PC-3 (cell line): ENCODE data around the gene MYO18A. TPM values are rescaled to one million over a fixed set of nuclear protein-coding genes. Genes with fewer than 3 reads are reported as not detected.

Experiments
- ATAC-seq: fragments of 200-7000 bp; cut with Tn5 transposase; 2 replicates; pipeline ENCODE4 v1.9.1; 2020; ENCODE audit warnings: mild to moderate bottlenecking, moderate library complexity
- BruUV-seq: library from RNA; stranded (reverse); fragments of 400-500 nt; replicated peaks from 2 replicates; lab custom pipeline; 2021; lab: Mats Ljungman, UMichigan
- CTCF ChIA-PET: fragments of 300-600 bp; sonication (Branson Sonifier 250); formaldehyde crosslinking; loops from one replicate; lab custom pipeline; 2022; ENCODE audit warnings: antibody characterized with exemption; lab: Charles Lee
- POLR2A ChIA-PET: fragments of 300-600 bp; sonication (Branson Sonifier 250); formaldehyde crosslinking; loops from one replicate; lab custom pipeline; 2022; ENCODE audit warnings: antibody characterized with exemption; ENCODE audit not compliant: unreplicated experiment; lab: Charles Lee
- DNase-seq: peaks from one replicate; pipeline ENCODE4 v3.0.0-alpha.2; 2015
- H2AFZ ChIP-seq: fragments of 300-600 bp; sonication (generic); 2 replicates; pipeline ENCODE4 v1.6.0; 2016; ENCODE audit warnings: antibody characterized with exemption, low read length
- H3F3A ChIP-seq: fragments of 300-600 bp; sonication (generic); one replicate; pipeline ENCODE4 v1.6.0; 2017; ENCODE audit warnings: antibody characterized with exemption, low read length, control low read depth, mild to moderate bottlenecking; ENCODE audit not compliant: unreplicated experiment
- H3K27ac ChIP-seq: fragments of 300-600 bp; sonication (generic); 2 replicates; pipeline ENCODE4 v1.5.1; 2016; ENCODE audit warnings: mild to moderate bottlenecking, low read length
- H3K27me3 ChIP-seq: fragments of 300-600 bp; sonication (generic); 2 replicates; pipeline ENCODE4 v1.6.1; 2016; ENCODE audit warnings: low read length, mixed read lengths
- H3K36me3 ChIP-seq: fragments of 300-600 bp; sonication (generic); 2 replicates; pipeline ENCODE4 v1.6.1; 2016; ENCODE audit warnings: low read depth, mixed run types, low read length, mixed read lengths
- H3K4me1 ChIP-seq: fragments of 300-600 bp; sonication (generic); 2 replicates; pipeline ENCODE4 v1.5.1; 2016; ENCODE audit warnings: low read length; ENCODE audit not compliant: insufficient read depth
- H3K4me2 ChIP-seq: fragments of 300-600 bp; sonication (generic); 2 replicates; pipeline ENCODE4 v1.6.0; 2016; ENCODE audit warnings: low read length
- H3K4me3 ChIP-seq: fragments of 300-600 bp; sonication (generic); 2 replicates; pipeline ENCODE4 v1.5.1; 2016; ENCODE audit warnings: mild to moderate bottlenecking, low read length, mixed read lengths
- H3K79me2 ChIP-seq: fragments of 300-600 bp; sonication (generic); 2 replicates; pipeline ENCODE4 v1.6.1; 2017; ENCODE audit warnings: low read length, mixed read lengths
- H3K9ac ChIP-seq: fragments of 300-600 bp; sonication (generic); 2 replicates; pipeline ENCODE4 v1.6.0; 2016; ENCODE audit warnings: mild to moderate bottlenecking, low read length
- H3K9me2 ChIP-seq: fragments of 300-600 bp; sonication (generic); replicated peaks from 2 replicates; pipeline ENCODE4 v1.6.1; 2016; ENCODE audit warnings: mixed run types, low read length, mixed read lengths
- H3K9me3 ChIP-seq: fragments of 300-600 bp; sonication (generic); 2 replicates; pipeline ENCODE4 v1.6.1; 2016; ENCODE audit warnings: low read length, mixed read lengths
- H4K20me1 ChIP-seq: fragments of 300-600 bp; sonication (generic); 2 replicates; pipeline ENCODE4 v1.6.1; 2016; ENCODE audit warnings: low read length, mixed read lengths
- CTCF ChIP-seq: fragments of 300-600 bp; sonication (generic); conservative IDR thresholded peaks from 2 replicates; pipeline ENCODE4 v1.5.1; 2017; ENCODE audit warnings: antibody characterized with exemption, low read depth, mild to moderate bottlenecking, low read length
- EZH2 ChIP-seq: fragments of 300-600 bp; sonication (generic); IDR thresholded peaks from one replicate; pipeline ENCODE4 v1.6.1; 2017; ENCODE audit warnings: antibody characterized with exemption, mild to moderate bottlenecking, low read length; ENCODE audit not compliant: unreplicated experiment
- EZH2phosphoT487 ChIP-seq: fragments of 300-600 bp; sonication (generic); IDR thresholded peaks from 2 replicates; pipeline ENCODE4 v1.6.1; 2018; ENCODE audit warnings: mild to moderate bottlenecking, antibody characterized with exemption, low read length, borderline replicate concordance
- intact Hi-C: fragments of 100-400 bp; cut with micrococcal nuclease; formaldehyde crosslinking; loops from 2 replicates; pipeline ENCODE4 v1.9.0; 2023
- total RNA-seq: library from RNA; depleted of rRNA; stranded (reverse); fragments of >200 nt; gene quantifications from 2 replicates; pipeline ENCODE4 v1.2.3, GENCODE V29; 2014

The MYO18A gene
- total RNA-seq, 1 experiment from 2014 or later: 28.0 TPM

DNA sequence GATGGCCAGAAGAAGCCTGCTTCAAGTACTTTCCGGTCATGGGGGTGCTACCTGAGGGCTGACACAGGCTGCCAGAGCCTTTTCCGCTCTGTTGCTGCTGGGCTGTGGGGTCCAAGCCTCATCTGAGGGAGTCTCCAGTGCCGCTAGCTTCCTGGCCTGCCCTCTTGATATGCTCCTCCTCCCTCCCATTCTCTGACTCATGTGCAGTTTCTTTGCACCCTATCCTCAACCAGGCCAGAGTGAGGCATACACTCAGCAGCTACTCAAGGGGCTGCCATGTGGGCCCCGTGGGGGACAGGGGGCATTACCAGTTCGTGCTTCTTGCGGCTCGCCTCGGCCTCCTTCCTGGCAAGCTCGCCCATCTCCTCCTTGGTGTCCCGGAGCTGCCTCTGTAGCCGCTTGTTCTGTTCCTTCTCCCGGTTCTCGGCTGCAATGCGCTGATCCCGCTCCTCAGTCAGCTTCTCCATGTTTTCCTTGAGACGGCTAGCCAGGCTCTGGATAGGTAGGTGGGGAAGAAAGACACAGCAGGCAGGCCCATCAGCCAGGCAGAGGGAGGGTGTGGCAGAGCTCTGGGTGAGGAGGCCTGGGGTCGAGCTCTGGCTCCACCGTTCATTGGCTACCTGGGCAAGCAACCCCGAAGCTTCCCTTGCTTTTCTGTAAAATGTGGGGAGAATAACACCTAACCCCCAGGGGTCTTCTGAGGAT lies 93.4 kb downstream of the MYO18A start:
- no peak for DNase-seq
- no peaks in the 10 kb centered on the region for H3K9me2 ChIP-seq
- H4K20me1 ChIP-seq: no peaks in the 10 kb centered on the region
- H3F3A ChIP-seq: no peaks in the 10 kb centered on the region
- no peak overlapping the region for H3K4me2 ChIP-seq
- no peak overlapping the region for H2AFZ ChIP-seq
- CTCF ChIA-PET: no interaction called here
- no peaks in the 10 kb centered on the region for H3K27me3 ChIP-seq
- BruUV-seq: no TSS peak
- TF ChIP-seq CTCF (no peak), EZH2phosphoT487 (no peak), EZH2 (no peak)
- no peak overlapping the region for H3K9ac ChIP-seq
- H3K4me3 ChIP-seq: no peak overlapping the region
- H3K36me3 ChIP-seq: no peaks in the 10 kb centered on the region
- H3K4me1 ChIP-seq: no peaks in the 10 kb centered on the region
- no peak for ATAC-seq
- no peak overlapping the region for H3K27ac ChIP-seq
- H3K9me3 ChIP-seq: no peaks in the 10 kb centered on the region
- POLR2A ChIA-PET: no interaction called here
- no peaks in the 10 kb centered on the region for H3K79me2 ChIP-seq
- intact Hi-C loops: no loop called here

DNA sequence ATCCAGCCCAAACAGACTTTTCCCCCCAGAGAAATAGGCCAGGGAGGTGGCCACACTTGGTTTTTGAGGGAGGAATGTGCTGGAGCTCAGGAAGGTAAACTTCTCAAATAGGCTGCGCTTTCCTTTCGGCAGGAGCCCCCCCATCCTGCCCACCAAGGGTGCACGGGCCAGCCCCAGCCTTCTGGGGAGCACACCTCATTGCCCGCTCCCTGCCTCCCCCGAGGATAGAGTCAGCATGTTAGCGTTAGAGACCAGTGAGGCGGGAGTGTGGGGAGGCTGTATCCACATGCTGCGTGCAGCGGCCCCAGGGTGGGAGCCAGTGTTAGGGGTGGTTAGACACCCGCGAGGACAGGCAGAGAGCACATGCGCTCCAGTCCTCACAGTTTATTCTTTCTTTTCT lies 95.0 kb downstream of the MYO18A start:
- ChIA-PET CTCF (no interaction called here), POLR2A (no interaction called here)
- no peak overlapping the region for H3K4me3 ChIP-seq
- H2AFZ ChIP-seq: no peak overlapping the region
- BruUV-seq: no TSS peak
- H3F3A ChIP-seq: no peaks in the 10 kb centered on the region
- H3K27me3 ChIP-seq: no peaks in the 10 kb centered on the region
- H3K9ac ChIP-seq: no peak overlapping the region
- H3K9me2 ChIP-seq: no peaks in the 10 kb centered on the region
- H3K79me2 ChIP-seq: no peaks in the 10 kb centered on the region
- H3K9me3 ChIP-seq: no peaks in the 10 kb centered on the region
- ATAC-seq: no peak
- H3K4me1 ChIP-seq: no peaks in the 10 kb centered on the region
- TF ChIP-seq EZH2phosphoT487 (no peak), CTCF (no peak), EZH2 (no peak)
- H3K36me3 ChIP-seq: no peaks in the 10 kb centered on the region
- H4K20me1 ChIP-seq: no peaks in the 10 kb centered on the region
- H3K27ac ChIP-seq: no peak overlapping the region
- DNase-seq: no peak
- H3K4me2 ChIP-seq: no peak overlapping the region
- intact Hi-C loops: no loop called here

DNA sequence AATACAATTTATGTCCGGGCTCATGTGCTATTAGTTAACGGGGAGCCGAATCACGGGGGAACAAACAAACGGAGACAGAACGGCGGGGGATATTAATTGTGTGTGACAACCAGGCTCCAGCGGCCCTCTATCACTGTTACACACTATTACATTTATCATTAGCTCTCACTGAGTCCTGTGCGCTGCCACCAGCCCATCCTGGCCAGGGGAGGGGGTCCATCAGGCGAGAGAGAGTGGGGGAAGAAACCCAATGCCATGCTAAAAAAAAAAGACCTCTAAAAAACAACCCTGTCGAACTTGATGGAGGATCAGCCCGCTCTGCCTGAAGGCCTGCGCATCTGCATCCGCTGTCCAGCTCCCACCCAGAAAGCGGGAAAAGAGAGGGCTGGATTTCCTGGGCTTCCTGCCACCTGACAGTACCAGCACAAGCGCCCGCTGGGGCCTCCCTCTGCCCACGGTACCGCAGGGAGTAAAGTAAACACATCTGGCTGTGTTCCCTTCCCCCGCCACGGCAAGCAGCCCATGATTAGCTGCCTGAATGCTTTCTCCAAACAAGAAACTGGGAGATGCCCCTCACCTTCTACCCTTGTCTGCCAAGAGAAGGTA lies 95.6 kb downstream of the MYO18A start:
- H3F3A ChIP-seq: no peaks in the 10 kb centered on the region
- no peaks in the 10 kb centered on the region for H3K4me1 ChIP-seq
- ChIA-PET POLR2A (no interaction called here), CTCF (no interaction called here)
- no peak overlapping the region for H3K4me3 ChIP-seq
- H3K27ac ChIP-seq: no peak overlapping the region
- DNase-seq: no peak
- no peaks in the 10 kb centered on the region for H3K27me3 ChIP-seq
- no peak for ATAC-seq
- no peaks in the 10 kb centered on the region for H4K20me1 ChIP-seq
- no peaks in the 10 kb centered on the region for H3K79me2 ChIP-seq
- H3K4me2 ChIP-seq: no peak overlapping the region
- H3K9me3 ChIP-seq: no peaks in the 10 kb centered on the region
- TF ChIP-seq CTCF: no peak
- TF ChIP-seq EZH2: no peak
- no peak for TF ChIP-seq EZH2phosphoT487
- no peak overlapping the region for H3K9ac ChIP-seq
- BruUV-seq: no TSS peak
- intact Hi-C loops: no loop called here
- H2AFZ ChIP-seq: no peak overlapping the region
- no peaks in the 10 kb centered on the region for H3K36me3 ChIP-seq
- no peaks in the 10 kb centered on the region for H3K9me2 ChIP-seq
